PFSK-1 (cell line): ENCODE measurements around the gene CARMIL3.

Experiments
- FOXP2 ChIP-seq: optimal IDR thresholded peaks from 2 replicates; pipeline ENCODE3; 2011; ENCODE audit warnings: borderline replicate concordance, control low read depth, inconsistent platforms; ENCODE audit not compliant: insufficient read depth; ENCODE audit errors: extremely low read length, extremely low read depth
- POLR2AphosphoS5 ChIP-seq: IDR thresholded peaks from 2 replicates; pipeline ENCODE4 v1.6.1; 2012; ENCODE audit warnings: low read depth, mild to moderate bottlenecking, control low read depth, low read length, moderate library complexity
- REST ChIP-seq, 2 experiments: IDR thresholded peaks; 2 replicates each; pipeline versions ENCODE4 v1.6.1 to v1.8.0; 2011 to 2012; ENCODE audit warnings: low read depth in 2 of 2, low read length in 2 of 2, control low read depth in 1 of 2, inconsistent platforms in 1 of 2, mild to moderate bottlenecking in 1 of 2, moderate library complexity in 1 of 2; ENCODE audit not compliant: insufficient read depth in 1 of 2
- SIN3A ChIP-seq: IDR thresholded peaks from 2 replicates; pipeline ENCODE4 v1.6.1; 2012; ENCODE audit warnings: mild to moderate bottlenecking, low read length, moderate library complexity, borderline replicate concordance; ENCODE audit not compliant: insufficient read depth
- TAF1 ChIP-seq: IDR thresholded peaks from 2 replicates; pipeline ENCODE4 v1.6.1; 2012; ENCODE audit warnings: low read length, control low read depth, borderline replicate concordance; ENCODE audit not compliant: insufficient read depth

GRCh38 chr14:24066496-24067132, 14.8 kb downstream of the CARMIL3 start:
- TF ChIP-seq POLR2AphosphoS5, result no peak
- TF ChIP-seq TAF1, result no peak
- TF ChIP-seq REST (IDR thresholded peaks at IDR 0.05; ENCODE audit: insufficient read depth in 1 of 2, low read depth in 2 of 2, low read length in 2 of 2), result no peak
- no peak for TF ChIP-seq FOXP2
- no peak for TF ChIP-seq SIN3A
